H9 (cell line): ENCODE measurements around the gene ATP10B. TPM values are rescaled to one million over a fixed set of nuclear protein-coding genes. Genes with fewer than 3 reads are reported as not detected.

Source experiments
- DNase-seq: peaks from one replicate; pipeline ENCODE4 v3.0.0-alpha.2; 2017
- H2AFZ ChIP-seq: one replicate; pipeline ENCODE4 v1.6.1; 2013; ENCODE audit warnings: mild to moderate bottlenecking, low read length, control low read depth, moderate library complexity
- H2AK5ac ChIP-seq: 2 replicates; pipeline ENCODE4 v1.6.1; 2013; ENCODE audit warnings: low read length, control low read depth, mixed read lengths; ENCODE audit not compliant: insufficient read length
- H2BK120ac ChIP-seq: one replicate; pipeline ENCODE4 v1.6.1; 2013; ENCODE audit warnings: low read depth, mild to moderate bottlenecking, low read length, control low read depth, inconsistent platforms; ENCODE audit not compliant: poor library complexity, severe bottlenecking
- H2BK12ac ChIP-seq: 2 replicates; pipeline ENCODE4 v1.6.1; 2013; ENCODE audit warnings: low read length, control low read depth, mixed read lengths, low read depth; ENCODE audit not compliant: insufficient read length
- H2BK15ac ChIP-seq: 2 replicates; pipeline ENCODE4 v1.6.1; 2013; ENCODE audit warnings: low read depth, low read length, control low read depth
- H2BK20ac ChIP-seq: one replicate; pipeline ENCODE4 v1.6.1; 2013; ENCODE audit warnings: low read depth, mild to moderate bottlenecking, low read length, control low read depth, inconsistent platforms; ENCODE audit not compliant: poor library complexity, severe bottlenecking
- H2BK5ac ChIP-seq: 2 replicates; pipeline ENCODE4 v1.6.1; 2013; ENCODE audit warnings: low read length, control low read depth, mixed read lengths; ENCODE audit not compliant: insufficient read length
- H3K14ac ChIP-seq: 2 replicates; pipeline ENCODE4 v1.6.1; 2013; ENCODE audit warnings: low read length, control low read depth; ENCODE audit not compliant: insufficient read depth
- H3K18ac ChIP-seq: 2 replicates; pipeline ENCODE4 v1.6.1; 2013; ENCODE audit warnings: low read depth, mild to moderate bottlenecking, mixed read lengths, low read length, control low read depth; ENCODE audit not compliant: insufficient read length
- H3K23ac ChIP-seq: 2 replicates; pipeline ENCODE4 v1.6.1; 2013; ENCODE audit warnings: low read length, control low read depth, mixed read lengths, low read depth; ENCODE audit not compliant: insufficient read length
- H3K23me2 ChIP-seq: 2 replicates; pipeline ENCODE4 v1.6.1; 2013; ENCODE audit warnings: low read depth, mild to moderate bottlenecking, mixed read lengths, low read length, control low read depth; ENCODE audit not compliant: insufficient read length, poor library complexity, severe bottlenecking
- H3K27ac ChIP-seq: 2 replicates; pipeline ENCODE4 v1.5.1; 2013; ENCODE audit warnings: low read length, control low read depth, mixed read lengths, low read depth; ENCODE audit not compliant: insufficient read length
- H3K27me3 ChIP-seq: 2 replicates; pipeline ENCODE4 v1.6.1; 2013; ENCODE audit warnings: low read length, control low read depth, inconsistent platforms; ENCODE audit not compliant: insufficient read depth
- H3K4ac ChIP-seq: 2 replicates; pipeline ENCODE4 v1.6.1; 2013; ENCODE audit warnings: low read depth, mild to moderate bottlenecking, control low read depth, inconsistent platforms, low read length, moderate library complexity
- H3K4me1 ChIP-seq: 2 replicates; pipeline ENCODE4 v1.6.1; 2013; ENCODE audit warnings: low read length, control low read depth, inconsistent platforms; ENCODE audit not compliant: insufficient read depth
- H3K4me2 ChIP-seq: 2 replicates; pipeline ENCODE4 v1.6.1; 2013; ENCODE audit warnings: low read length, control low read depth, mixed read lengths; ENCODE audit not compliant: insufficient read length, insufficient read depth
- H3K56ac ChIP-seq: 2 replicates; pipeline ENCODE4 v1.6.1; 2013; ENCODE audit warnings: low read depth, mild to moderate bottlenecking, mixed read lengths, low read length, control low read depth; ENCODE audit not compliant: insufficient read length
- H3K79me1 ChIP-seq: 2 replicates; pipeline ENCODE4 v1.6.1; 2013; ENCODE audit warnings: low read depth, mild to moderate bottlenecking, moderate library complexity, low read length, control low read depth, inconsistent platforms; ENCODE audit not compliant: insufficient read depth, poor library complexity, severe bottlenecking
- H3K79me2 ChIP-seq: 2 replicates; pipeline ENCODE4 v1.6.1; 2013; ENCODE audit warnings: low read length, control low read depth, inconsistent platforms; ENCODE audit not compliant: insufficient read depth
- H3K9ac ChIP-seq: 2 replicates; pipeline ENCODE4 v1.6.1; 2013; ENCODE audit warnings: low read length, control low read depth, mixed read lengths; ENCODE audit not compliant: insufficient read length; ENCODE audit errors: extremely low read depth
- H3K9me3 ChIP-seq: one replicate; pipeline ENCODE4 v1.6.1; 2013; ENCODE audit warnings: low read depth, low read length, inconsistent platforms; ENCODE audit not compliant: control insufficient read depth
- H3T11ph ChIP-seq: one replicate; pipeline ENCODE4 v1.6.1; 2013; ENCODE audit warnings: mild to moderate bottlenecking, low read length, control low read depth, inconsistent platforms
- H4K20me1 ChIP-seq: one replicate; pipeline ENCODE4 v1.6.1; 2013; ENCODE audit not compliant: control insufficient read depth, insufficient read length, insufficient read depth
- H4K5ac ChIP-seq: 2 replicates; pipeline ENCODE4 v1.6.1; 2013; ENCODE audit warnings: low read depth, mild to moderate bottlenecking, mixed read lengths, low read length, control low read depth; ENCODE audit not compliant: insufficient read length
- H4K8ac ChIP-seq: replicated peaks from 2 replicates; pipeline ENCODE4 v1.6.1; 2013; ENCODE audit warnings: low read length, control low read depth, mixed read lengths, low read depth; ENCODE audit not compliant: insufficient read length
- H4K91ac ChIP-seq: 2 replicates; pipeline ENCODE4 v1.6.1; 2013; ENCODE audit warnings: low read depth, mild to moderate bottlenecking, moderate library complexity, mixed read lengths, low read length, control low read depth; ENCODE audit not compliant: insufficient read length
- H3K27ac Mint-ChIP-seq, 3 experiments: 2 replicates in 2 of 3; 3 replicates in 1 of 3; pipeline ENCODE4 v1.8.0; 2020 to 2021; ENCODE audit warnings: mixed read lengths in 3 of 3, mild to moderate bottlenecking in 1 of 3, moderate library complexity in 1 of 3
- H3K27me3 Mint-ChIP-seq: 2 replicates; pipeline ENCODE4 v1.8.0; 2021; ENCODE audit warnings: low read depth, mild to moderate bottlenecking, moderate library complexity, mixed read lengths
- H3K36me3 Mint-ChIP-seq, 3 experiments: 2 replicates in 2 of 3; 3 replicates in 1 of 3; pipeline ENCODE4 v1.8.0; 2020 to 2021; ENCODE audit warnings: low read depth in 3 of 3, mixed read lengths in 3 of 3; ENCODE audit not compliant: insufficient read depth in 1 of 3
- H3K4me1 Mint-ChIP-seq, 2 experiments: 2 replicates each; pipeline ENCODE4 v1.8.0; 2020; ENCODE audit warnings: mixed read lengths in 2 of 2
- H3K4me3 Mint-ChIP-seq, 2 experiments: 2 replicates in 1 of 2; 3 replicates in 1 of 2; pipeline ENCODE4 v1.8.0; 2020 to 2021; ENCODE audit warnings: mild to moderate bottlenecking in 2 of 2, mixed read lengths in 2 of 2, moderate library complexity in 1 of 2
- H3K9me3 Mint-ChIP-seq, 2 experiments: 2 replicates in 1 of 2; 3 replicates in 1 of 2; pipeline ENCODE4 v1.8.0; 2020; ENCODE audit warnings: mild to moderate bottlenecking in 2 of 2, mixed read lengths in 2 of 2, moderate library complexity in 1 of 2
- CTCF ChIP-seq: fragments of 200-600 bp; sonication (generic); conservative IDR thresholded peaks from 3 replicates; pipeline ENCODE4 v1.8.0; 2021; ENCODE audit warnings: antibody characterized with exemption, mild to moderate bottlenecking
- WGBS: extraction: QIAGEN DNeasy Blood & Tissue Kit; methylation state at CpG from one replicate; pipeline ENCODE4 v1.1.7; 2013; ENCODE audit warnings: missing lambda C conversion rate, low lambda C conversion rate, mixed read lengths; ENCODE audit not compliant: insufficient read length; ENCODE audit errors: extremely low coverage; 5-methylcytosine and 5-hydroxymethylcytosine counted together
- total RNA-seq: library from RNA; stranded (reverse); gene quantifications from 2 replicates; pipeline ENCODE4 v1.2.1, GENCODE V29; 2021

Gene ATP10B
- total RNA-seq, 1 experiment from 2014 or later = 0.42 TPM

- Mint-ChIP-seq H3K9me3 (no peaks in the 10 kb centered on the region), H3K4me3 (no peak overlapping the region), H3K27ac (no peak overlapping the region), H3K27me3 (no peaks in the 10 kb centered on the region; the same call in 1 of the 2 replicates), H3K4me1 (no peaks in the 10 kb centered on the region), H3K36me3 (no peaks in the 10 kb centered on the region)
- Histone ChIP-seq H2AFZ (no peak overlapping the region), H2BK15ac (no peak overlapping the region), H3K27me3 (no peaks in the 10 kb centered on the region), H4K20me1 (no peaks in the 10 kb centered on the region), H3K4me1 (no peaks in the 10 kb centered on the region), H3K4me2 (no peak overlapping the region), H3K18ac (no peak overlapping the region), H3K4ac (no peak overlapping the region), H3K9ac (no peak overlapping the region), H3K56ac (no peak overlapping the region), H3K79me2 (no peaks in the 10 kb centered on the region), H4K8ac (no peak overlapping the region), H4K5ac (no peak overlapping the region), H3K23me2 (no peaks in the 10 kb centered on the region), H2BK5ac (no peak overlapping the region), H2BK20ac (no peak overlapping the region), H2AK5ac (no peak overlapping the region), H3T11ph (no peak overlapping the region), H3K23ac (no peak overlapping the region), H3K9me3 (no peaks in the 10 kb centered on the region), H3K14ac (no peak overlapping the region), H4K91ac (no peak overlapping the region), H2BK120ac (no peak overlapping the region), H3K27ac (no peak overlapping the region), H3K79me1 (no peaks in the 10 kb centered on the region), H2BK12ac (no peak overlapping the region)
- no CpG with 5 or more reads among the region's 2 CpGs for WGBS
- TF ChIP-seq CTCF = no peak; the same call in 2 of the 3 replicates
- no peak for DNase-seq
Observed at GRCh38 chr5:160802592-160802991, 49.4 kb downstream of the ATP10B start.
